ENCODE data around the gene SWSAP1. TPM values are rescaled to one million over a fixed set of nuclear protein-coding genes. Genes with fewer than 3 reads are reported as not detected.

SWSAP1 gene
- total and polyA plus RNA-seq, 2 of the 8 experiments (the other 6 are each of a cell fraction or from before 2014, with no cell fraction given) = 3.1 to 5.2 TPM

- TF ChIP-seq, protein P1, sequence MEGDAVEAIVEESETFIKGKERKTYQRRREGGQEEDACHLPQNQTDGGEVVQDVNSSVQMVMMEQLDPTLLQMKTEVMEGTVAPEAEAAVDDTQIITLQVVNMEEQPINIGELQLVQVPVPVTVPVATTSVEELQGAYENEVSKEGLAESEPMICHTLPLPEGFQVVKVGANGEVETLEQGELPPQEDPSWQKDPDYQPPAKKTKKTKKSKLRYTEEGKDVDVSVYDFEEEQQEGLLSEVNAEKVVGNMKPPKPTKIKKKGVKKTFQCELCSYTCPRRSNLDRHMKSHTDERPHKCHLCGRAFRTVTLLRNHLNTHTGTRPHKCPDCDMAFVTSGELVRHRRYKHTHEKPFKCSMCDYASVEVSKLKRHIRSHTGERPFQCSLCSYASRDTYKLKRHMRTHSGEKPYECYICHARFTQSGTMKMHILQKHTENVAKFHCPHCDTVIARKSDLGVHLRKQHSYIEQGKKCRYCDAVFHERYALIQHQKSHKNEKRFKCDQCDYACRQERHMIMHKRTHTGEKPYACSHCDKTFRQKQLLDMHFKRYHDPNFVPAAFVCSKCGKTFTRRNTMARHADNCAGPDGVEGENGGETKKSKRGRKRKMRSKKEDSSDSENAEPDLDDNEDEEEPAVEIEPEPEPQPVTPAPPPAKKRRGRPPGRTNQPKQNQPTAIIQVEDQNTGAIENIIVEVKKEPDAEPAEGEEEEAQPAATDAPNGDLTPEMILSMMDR (IDR thresholded peaks at IDR 0.05; ENCODE audit: control extremely low read depth in 1 of 3, insufficient read depth in 1 of 3, low read depth in 1 of 3, low read length in 3 of 3) = no peak
- TF ChIP-seq CTBP2 (IDR thresholded peaks at IDR 0.05; ENCODE audit: borderline replicate concordance, insufficient read depth, insufficient read length, low read length) = no peak
- TF ChIP-seq EGR1 (IDR thresholded peaks at IDR 0.05; ENCODE audit: borderline replicate concordance, low read depth, low read length) = no peak
- TF ChIP-seq SIRT6 (IDR thresholded peaks at IDR 0.05; ENCODE audit: low read length) = no peak
These were observed 1.1 kb upstream of the SWSAP1 start (continued) for GRCh38 chr19:11373166-11373884.
